Measurements from ENCODE around the gene GCNT1. TPM values are rescaled to one million over a fixed set of nuclear protein-coding genes. Genes with fewer than 3 reads are reported as not detected.

Gene GCNT1
- total RNA-seq (9.1 TPM), polyA plus RNA-seq (3.7 TPM)

GRCh38 chr9:76458903-76459693, at the start of gene GCNT1:
Gene GCNT1 (plus strand): TSS chr9:76459182. CDS start chr9:76502382, 43,200 bp downstream.
- Histone ChIP-seq H3K4me1 (ENCODE audit: insufficient read depth) (peaks cover 3% of the 10 kb centered on the region), H3K36me3 (ENCODE audit: insufficient read depth) (no peaks in the 10 kb centered on the region), H3K4me3 (ENCODE audit: low read depth, low read length) (peak within 1 kb of the TSS; percentile 48), H3K27ac (ENCODE audit: low read depth) (no peak within 1 kb of the TSS)
- DNase-seq (ENCODE audit: extremely low spot score), result no peak
- WGBS, result 2% methylated on average over 65 of the region's 65 CpGs

GRCh38 chr9:76412638-76413037, 46.3 kb upstream of the GCNT1 start:
- WGBS, result 59% methylated on average over 2 of the region's 2 CpGs
- Histone ChIP-seq H3K4me1 (ENCODE audit: insufficient read depth) (no peaks in the 10 kb centered on the region), H3K4me3 (ENCODE audit: low read depth, low read length) (no peak overlapping the region), H3K36me3 (ENCODE audit: insufficient read depth) (peaks cover 2% of the 10 kb centered on the region), H3K27ac (ENCODE audit: low read depth) (no peak overlapping the region)
- DNase-seq (ENCODE audit: extremely low spot score), result no peak

GRCh38 chr9:76413658-76414057, 45.3 kb upstream of the GCNT1 start:
- H3K4me3 ChIP-seq (ENCODE audit: low read depth, low read length), result no peak overlapping the region
- no peak for DNase-seq (ENCODE audit: extremely low spot score)
- H3K36me3 ChIP-seq (ENCODE audit: insufficient read depth), result peaks cover 2% of the 10 kb centered on the region
- H3K4me1 ChIP-seq (ENCODE audit: insufficient read depth), result no peaks in the 10 kb centered on the region
- H3K27ac ChIP-seq (ENCODE audit: low read depth), result no peak overlapping the region

- no peak for DNase-seq (ENCODE audit: extremely low spot score)
- Histone ChIP-seq H3K36me3 (ENCODE audit: insufficient read depth) (peaks cover 2% of the 10 kb centered on the region), H3K27ac (ENCODE audit: low read depth) (no peak overlapping the region), H3K4me1 (ENCODE audit: insufficient read depth) (no peaks in the 10 kb centered on the region), H3K4me3 (ENCODE audit: low read depth, low read length) (no peak overlapping the region)
- 69% methylated on average over 4 of the region's 4 CpGs for WGBS
Measured at GRCh38 chr9:76414661-76415060, 44.3 kb upstream of the GCNT1 start.

- Histone ChIP-seq H3K27ac (ENCODE audit: low read depth) (no peak overlapping the region), H3K4me3 (ENCODE audit: low read depth, low read length) (no peak overlapping the region), H3K36me3 (ENCODE audit: insufficient read depth) (peaks cover 2% of the 10 kb centered on the region), H3K4me1 (ENCODE audit: insufficient read depth) (no peaks in the 10 kb centered on the region)
- no peak for DNase-seq (ENCODE audit: extremely low spot score)
- WGBS, result 75% methylated on average over 2 of the region's 2 CpGs
Measured at GRCh38 chr9:76415154-76415553, 43.8 kb upstream of the GCNT1 start.

- DNase-seq (ENCODE audit: extremely low spot score), result no peak
- no peak overlapping the region for H3K27ac ChIP-seq (ENCODE audit: low read depth)
- H3K4me3 ChIP-seq (ENCODE audit: low read depth, low read length), result no peak overlapping the region
Measured at GRCh38 chr9:76415731-76416130, 43.3 kb upstream of the GCNT1 start.

GRCh38 chr9:76417394-76417793, 41.6 kb upstream of the GCNT1 start:
- Histone ChIP-seq H3K27ac (ENCODE audit: low read depth) (no peak overlapping the region), H3K4me3 (ENCODE audit: low read depth, low read length) (no peak overlapping the region), H3K36me3 (ENCODE audit: insufficient read depth) (peaks cover 2% of the 10 kb centered on the region), H3K4me1 (ENCODE audit: insufficient read depth) (no peaks in the 10 kb centered on the region)
- no peak for DNase-seq (ENCODE audit: extremely low spot score)
- WGBS, result 0% methylated on average over 1 of the region's 1 CpG

More at GRCh38 chr9:76415731-76416130, 43.3 kb upstream of the GCNT1 start:
- H3K4me1 ChIP-seq (ENCODE audit: insufficient read depth), result no peaks in the 10 kb centered on the region
- H3K36me3 ChIP-seq (ENCODE audit: insufficient read depth), result peaks cover 2% of the 10 kb centered on the region

GRCh38 chr9:76419782-76420380, 39.1 kb upstream of the GCNT1 start:
- 88% methylated on average over 2 of the region's 2 CpGs for WGBS
- no peaks in the 10 kb centered on the region for H3K4me1 ChIP-seq (ENCODE audit: insufficient read depth)
- H3K36me3 ChIP-seq (ENCODE audit: insufficient read depth), result peaks cover 2% of the 10 kb centered on the region
- H3K4me3 ChIP-seq (ENCODE audit: low read depth, low read length), result no peak overlapping the region
- no peak overlapping the region for H3K27ac ChIP-seq (ENCODE audit: low read depth)
- no peak for DNase-seq (ENCODE audit: extremely low spot score)

- H3K4me1 ChIP-seq (ENCODE audit: insufficient read depth), result no peaks in the 10 kb centered on the region
- WGBS, result 46% methylated on average over 2 of the region's 2 CpGs
- H3K27ac ChIP-seq (ENCODE audit: low read depth), result no peak overlapping the region
- DNase-seq (ENCODE audit: extremely low spot score), result no peak
- H3K4me3 ChIP-seq (ENCODE audit: low read depth, low read length), result no peak overlapping the region
- no peaks in the 10 kb centered on the region for H3K36me3 ChIP-seq (ENCODE audit: insufficient read depth)
Measured at GRCh38 chr9:76423216-76424177, 35.5 kb upstream of the GCNT1 start.

- H3K4me3 ChIP-seq (ENCODE audit: low read depth, low read length), result no peak overlapping the region
- no peak overlapping the region for H3K27ac ChIP-seq (ENCODE audit: low read depth)
- DNase-seq (ENCODE audit: extremely low spot score), result no peak
- whole genome bisulfite sequencing, result 90% methylated on average over 4 of the region's 4 CpGs
- H3K4me1 ChIP-seq (ENCODE audit: insufficient read depth), result no peaks in the 10 kb centered on the region
- no peaks in the 10 kb centered on the region for H3K36me3 ChIP-seq (ENCODE audit: insufficient read depth)
Measured at GRCh38 chr9:76424491-76424890, 34.5 kb upstream of the GCNT1 start.

GRCh38 chr9:76425677-76426453, 33.1 kb upstream of the GCNT1 start:
- Histone ChIP-seq H3K4me1 (ENCODE audit: insufficient read depth) (no peaks in the 10 kb centered on the region), H3K36me3 (ENCODE audit: insufficient read depth) (no peaks in the 10 kb centered on the region), H3K4me3 (ENCODE audit: low read depth, low read length) (no peak overlapping the region), H3K27ac (ENCODE audit: low read depth) (no peak overlapping the region)
- 88% methylated on average over 8 of the region's 8 CpGs for WGBS
- DNase-seq (ENCODE audit: extremely low spot score), result no peak

GRCh38 chr9:76426807-76427419, 32.1 kb upstream of the GCNT1 start:
- DNase-seq (ENCODE audit: extremely low spot score), result no peak
- no peaks in the 10 kb centered on the region for H3K4me1 ChIP-seq (ENCODE audit: insufficient read depth)
- 80% methylated on average over 7 of the region's 7 CpGs for WGBS
- no peak overlapping the region for H3K4me3 ChIP-seq (ENCODE audit: low read depth, low read length)
- H3K36me3 ChIP-seq (ENCODE audit: insufficient read depth), result no peaks in the 10 kb centered on the region
- H3K27ac ChIP-seq (ENCODE audit: low read depth), result no peak overlapping the region

GRCh38 chr9:76431601-76432000, 27.4 kb upstream of the GCNT1 start:
- 80% methylated on average over 8 of the region's 8 CpGs for WGBS
- Histone ChIP-seq H3K36me3 (ENCODE audit: insufficient read depth) (no peaks in the 10 kb centered on the region), H3K27ac (ENCODE audit: low read depth) (no peak overlapping the region), H3K4me3 (ENCODE audit: low read depth, low read length) (no peak overlapping the region), H3K4me1 (ENCODE audit: insufficient read depth) (no peaks in the 10 kb centered on the region)
- DNase-seq (ENCODE audit: extremely low spot score), result no peak

All from urinary bladder (tissue), 4 donors.